PC-9 (cell line): ENCODE measurements around the gene LRRC7.

Source experiments
- CTCF ChIP-seq: fragments of 200-600 bp; sonication (generic); conservative IDR thresholded peaks from 2 replicates; pipeline ENCODE4 v1.6.1; 2017; ENCODE audit warnings: mixed run types, antibody characterized with exemption, mild to moderate bottlenecking, moderate library complexity
- EZH2 ChIP-seq: fragments of 200-600 bp; sonication (generic); IDR thresholded peaks from 2 replicates; pipeline ENCODE4 v1.8.0; 2017; ENCODE audit warnings: antibody characterized with exemption, low read depth

- TF ChIP-seq CTCF (no peak), EZH2 (no peak)
Measured at GRCh38 chr1:69524015-69524414, 43.7 kb upstream of the LRRC7 start.
